HG03342 (cell line): ENCODE results near the gene PCDH9.
"Not testable (repeated sequence)": the region's sequence is repeated elsewhere in the genome, so short reads cannot be mapped to it uniquely, and the experiment has no call there.

Experiments
- ATAC-seq: cut with Tn5 transposase; IDR thresholded peaks from one replicate; pipeline ENCODE4 v1.9.1; 2021; ENCODE audit warnings: mild to moderate bottlenecking, moderate library complexity; ENCODE audit not compliant: unreplicated experiment

PCDH9 gene

DNA sequence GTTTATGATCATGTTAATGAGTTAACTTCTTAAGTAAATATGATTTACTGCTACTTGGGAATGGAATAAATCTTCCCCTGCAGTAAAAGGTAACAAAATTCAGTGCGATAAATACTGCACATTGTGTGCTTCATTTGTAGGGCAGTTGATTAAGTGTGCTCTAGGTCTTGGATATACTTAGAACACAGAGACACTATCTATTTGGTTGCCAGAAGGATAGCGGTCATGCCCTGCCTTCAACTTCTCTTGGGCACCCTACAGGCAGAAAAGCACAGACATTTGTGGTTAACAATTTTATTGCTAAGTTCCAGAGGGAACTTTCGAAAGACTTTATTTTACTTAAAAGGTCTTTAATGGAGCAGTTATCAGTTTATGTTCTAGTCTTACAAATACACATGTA is 605.8 kb downstream of the PCDH9 start:
- no peak for ATAC-seq

DNA sequence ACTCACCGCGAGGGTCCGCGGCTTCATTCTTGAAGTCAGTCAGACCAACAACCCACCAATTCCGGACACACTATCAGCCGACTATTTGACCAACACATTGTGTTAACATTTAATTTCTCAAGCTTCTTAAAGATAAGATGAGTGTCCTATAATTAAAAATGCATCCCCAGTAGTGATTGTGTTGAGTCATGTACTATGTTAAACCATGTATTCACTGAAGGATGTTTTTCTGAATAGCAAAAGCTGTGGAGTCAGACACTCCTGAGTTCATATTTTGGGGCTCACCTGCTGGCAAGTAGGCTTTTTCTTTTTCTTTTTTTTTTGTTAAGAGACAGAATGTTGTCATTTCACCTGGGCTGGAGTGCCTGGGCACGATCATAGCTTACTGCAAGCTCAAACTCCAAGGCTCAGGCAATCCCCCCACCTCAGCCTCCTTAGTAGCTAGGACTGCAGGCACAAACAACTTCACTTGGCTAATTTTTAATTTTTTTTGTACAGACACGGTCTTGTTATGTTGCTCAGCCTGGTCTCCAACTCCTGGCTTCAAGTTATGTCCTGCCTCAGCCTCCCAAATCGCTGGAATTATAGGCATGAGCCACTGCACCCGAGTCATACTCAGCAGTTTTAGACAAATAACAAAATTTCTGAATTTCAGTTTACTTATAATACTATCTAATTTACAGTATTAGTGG is 606.9 kb downstream of the PCDH9 start:
- no peak for ATAC-seq

DNA sequence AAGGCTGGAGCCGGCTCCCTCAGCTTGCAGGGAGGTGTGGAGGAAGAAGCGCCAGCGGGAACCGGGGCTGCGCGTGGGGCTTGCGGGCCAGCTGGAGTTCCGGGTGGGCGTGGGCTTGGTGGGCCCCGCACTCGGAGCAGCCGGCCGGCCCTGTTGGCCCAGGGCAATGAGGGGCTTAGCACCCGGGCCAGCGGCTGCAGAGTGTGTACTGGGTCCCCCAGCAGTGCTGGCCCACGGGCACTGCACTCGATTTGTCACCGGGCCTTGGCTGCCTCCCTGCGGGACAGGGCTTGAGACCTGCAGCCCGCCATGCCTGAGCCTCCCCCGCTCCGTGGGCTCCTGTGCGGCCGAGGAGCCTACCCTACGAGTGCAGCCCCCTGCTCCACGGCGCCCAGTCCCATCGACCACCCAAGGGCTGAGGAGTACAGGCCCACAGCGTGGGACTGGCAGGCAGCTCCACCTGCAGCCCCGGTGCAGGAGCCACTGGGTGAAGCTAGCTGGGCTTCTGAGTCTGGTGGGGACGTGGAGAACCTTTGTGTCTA is 608.2 kb downstream of the PCDH9 start:
- not testable (repeated sequence) for ATAC-seq

DNA sequence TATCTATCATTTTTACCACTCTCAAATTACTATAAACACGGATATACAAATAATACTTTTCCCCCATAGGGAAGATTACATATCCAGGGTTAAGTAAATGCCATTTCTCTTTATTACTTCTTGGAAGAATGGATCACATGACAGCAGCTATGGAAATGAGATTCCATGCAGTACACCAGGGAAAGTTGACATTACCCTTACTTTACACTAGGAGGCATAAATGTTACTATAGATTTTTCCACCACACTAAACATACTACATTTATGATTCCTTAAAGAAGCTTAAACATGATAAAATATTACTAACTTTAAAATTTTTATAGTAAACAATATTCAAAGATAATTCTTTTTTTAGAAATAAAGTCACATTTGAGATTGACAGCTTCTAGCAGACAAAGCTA is 611.4 kb downstream of the PCDH9 start:
- no peak for ATAC-seq

DNA sequence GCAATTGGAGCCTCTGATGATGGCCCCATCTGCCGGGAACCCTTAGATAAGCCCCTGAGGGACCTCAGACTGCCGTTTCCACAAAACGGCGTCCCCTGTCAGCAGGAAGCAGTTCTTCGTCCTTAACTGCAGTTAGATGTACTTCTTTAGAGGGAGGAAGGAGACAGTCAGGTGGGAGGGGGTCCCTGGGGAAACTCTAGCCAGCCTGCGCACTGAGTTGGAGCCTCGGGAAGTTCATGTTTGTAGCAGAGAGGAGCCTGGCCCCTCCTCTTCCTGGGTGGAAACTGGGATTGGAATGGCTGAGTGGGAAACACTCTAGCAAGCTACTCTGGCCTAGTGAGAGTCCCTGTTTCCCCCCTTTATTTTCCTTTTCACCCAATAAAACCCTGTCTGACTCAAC is 612.4 kb downstream of the PCDH9 start:
- ATAC-seq, result no peak

DNA sequence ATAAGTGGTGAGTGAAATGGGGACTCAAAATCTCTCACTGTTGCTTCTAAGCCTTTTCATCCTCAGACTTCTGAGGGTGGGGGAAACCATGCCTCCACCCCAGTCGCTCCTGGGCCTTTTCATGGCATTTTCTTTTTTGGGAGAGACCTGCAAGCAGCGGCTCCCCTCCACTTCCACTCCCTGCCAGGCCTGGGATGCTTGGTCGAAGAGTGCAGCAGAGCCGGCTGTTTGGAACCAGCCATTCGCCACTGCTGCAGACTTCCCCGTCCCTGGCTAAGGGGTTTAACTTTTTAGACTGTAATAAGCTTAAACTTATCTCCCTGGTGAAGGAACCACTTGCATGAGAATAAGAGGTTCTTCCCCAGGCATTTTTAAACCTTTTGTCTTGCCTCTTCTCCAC is 617.2 kb downstream of the PCDH9 start:
- ATAC-seq, result no peak

DNA sequence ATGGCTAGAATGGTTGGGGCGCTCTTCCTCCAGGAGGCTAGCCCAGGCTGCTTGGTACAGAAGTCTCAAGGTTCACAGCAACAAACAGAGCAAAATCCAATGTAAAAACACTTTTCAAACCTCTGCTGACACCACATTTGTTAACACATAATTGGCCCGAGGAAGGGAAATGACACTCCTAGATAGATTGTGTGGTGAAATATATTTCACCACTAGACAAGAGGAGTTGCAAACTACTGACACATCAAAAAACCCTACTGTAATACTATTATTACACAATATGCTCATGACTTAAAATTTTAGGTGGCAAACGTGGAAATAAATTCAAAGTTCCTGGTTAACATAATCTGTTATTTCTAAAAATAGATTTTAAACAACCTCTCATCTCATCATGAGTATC is 643.6 kb downstream of the PCDH9 start:
- ATAC-seq, result no peak

DNA sequence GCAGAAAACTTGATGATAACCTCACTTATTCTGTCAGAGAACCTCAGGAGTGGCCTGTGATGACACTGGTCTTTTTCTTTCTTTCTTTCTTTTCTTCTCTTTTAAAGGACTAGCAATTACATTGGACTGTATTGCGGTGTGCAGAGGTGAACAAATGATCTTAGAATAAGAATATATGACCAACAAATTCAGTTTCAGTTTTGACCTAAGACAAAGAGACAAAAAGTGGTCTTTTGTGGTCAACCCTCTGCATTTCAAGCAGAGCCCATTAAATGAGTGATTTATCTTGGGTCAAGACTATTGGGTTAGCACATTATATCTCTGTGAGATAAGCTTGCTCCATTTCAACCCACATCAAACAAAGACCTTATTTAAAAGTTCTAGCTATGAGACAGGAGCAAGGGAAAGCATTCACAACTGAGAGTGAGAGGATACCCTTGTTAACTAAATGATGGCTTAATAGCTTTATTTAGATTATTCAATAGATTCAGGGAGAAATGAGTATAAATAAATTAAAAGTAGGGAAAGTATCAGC is 644.4 kb downstream of the PCDH9 start:
- no peak for ATAC-seq

DNA sequence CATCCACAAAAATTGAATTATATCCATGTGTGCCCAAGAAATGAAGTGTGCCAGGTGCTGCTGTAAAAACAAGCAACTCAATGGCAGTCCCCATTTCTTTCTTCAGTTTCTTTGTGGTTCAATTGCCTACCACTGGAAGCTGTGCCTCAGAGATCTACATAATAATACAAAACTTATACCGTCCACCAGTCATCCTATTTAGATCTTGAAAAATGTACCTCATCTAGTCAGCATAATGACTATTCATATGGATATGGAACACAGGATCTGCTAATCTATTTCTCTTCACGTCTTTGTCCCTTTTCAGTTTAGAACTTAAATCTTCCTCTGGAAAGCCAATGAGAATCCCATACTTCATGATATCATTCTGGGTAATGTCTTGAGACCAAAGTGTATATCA is 648.5 kb downstream of the PCDH9 start:
- no peak for ATAC-seq

DNA sequence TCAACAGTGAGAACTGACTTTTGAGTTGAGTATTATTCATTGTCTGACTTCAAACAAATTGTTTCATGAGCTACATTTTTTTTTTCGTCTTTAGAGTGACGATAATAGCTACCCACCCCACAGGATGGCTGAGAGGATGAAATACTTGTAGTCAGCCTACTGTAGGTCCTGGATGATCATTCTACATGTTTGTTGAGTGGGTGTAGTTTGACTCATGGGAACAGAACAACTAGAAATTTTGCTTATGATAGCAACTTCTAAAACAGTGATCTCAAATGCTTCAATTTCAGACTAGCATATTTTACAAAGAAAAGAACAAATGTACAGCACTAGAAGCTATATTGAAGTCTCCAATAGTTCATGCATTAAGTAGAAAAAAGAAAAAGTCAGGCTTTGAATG is 651.8 kb downstream of the PCDH9 start:
- ATAC-seq, result no peak

DNA sequence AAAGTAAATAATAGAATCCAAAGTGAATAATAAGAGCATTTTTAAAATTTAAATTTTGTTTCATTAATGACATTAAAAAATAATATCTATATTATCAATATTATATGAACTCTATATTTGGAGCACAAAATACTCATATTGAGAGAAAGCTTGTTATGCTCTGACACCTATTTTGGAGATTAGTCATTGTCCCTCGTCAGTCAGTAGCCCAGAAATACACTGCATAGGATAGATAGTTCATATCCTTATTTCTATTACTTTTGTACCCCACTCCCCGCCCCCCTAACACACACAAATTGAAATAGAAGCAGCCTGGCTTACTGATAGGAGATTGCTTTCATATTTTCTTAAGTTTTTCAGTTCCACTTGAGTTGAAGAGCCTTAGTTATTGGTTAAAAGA is 652.8 kb downstream of the PCDH9 start:
- ATAC-seq, result no peak

DNA sequence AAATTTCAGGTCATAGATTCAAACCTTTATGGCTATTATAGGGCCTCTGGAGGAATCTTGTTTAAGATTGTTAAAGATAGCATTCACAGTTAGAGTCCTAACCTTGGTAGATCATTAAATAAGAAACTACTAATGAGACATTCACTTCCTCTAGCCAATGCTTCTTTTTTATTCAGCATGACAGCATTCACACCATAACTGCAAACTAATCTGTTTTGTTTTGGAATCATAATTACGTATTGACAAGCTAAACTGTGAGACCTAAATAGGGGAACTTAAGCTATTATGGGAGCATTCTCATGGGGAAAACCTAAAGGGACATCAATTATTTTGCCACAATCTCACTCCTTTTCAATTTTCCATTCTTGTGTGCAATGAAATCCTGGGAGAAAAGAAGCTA is 653.8 kb downstream of the PCDH9 start:
- no peak for ATAC-seq

DNA sequence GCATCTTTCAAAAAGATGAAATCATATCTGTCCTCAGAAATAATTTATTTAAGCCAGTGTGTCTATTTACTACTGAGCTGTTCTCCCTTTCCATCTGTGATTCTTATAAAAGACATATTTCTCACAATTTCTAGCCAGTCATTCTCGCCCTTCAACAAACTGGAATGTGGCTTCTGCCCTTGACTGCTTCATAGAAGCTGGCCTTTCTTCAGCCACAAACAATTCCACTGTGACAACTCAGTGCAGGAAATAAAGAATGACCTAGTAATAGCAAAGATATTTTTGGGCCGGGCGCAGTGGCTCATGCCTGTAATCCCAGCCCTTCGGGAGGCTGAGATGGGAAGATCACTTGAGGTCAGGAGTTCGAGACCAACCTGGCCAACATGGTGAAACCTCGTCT is 655.5 kb downstream of the PCDH9 start:
- no peak for ATAC-seq

DNA sequence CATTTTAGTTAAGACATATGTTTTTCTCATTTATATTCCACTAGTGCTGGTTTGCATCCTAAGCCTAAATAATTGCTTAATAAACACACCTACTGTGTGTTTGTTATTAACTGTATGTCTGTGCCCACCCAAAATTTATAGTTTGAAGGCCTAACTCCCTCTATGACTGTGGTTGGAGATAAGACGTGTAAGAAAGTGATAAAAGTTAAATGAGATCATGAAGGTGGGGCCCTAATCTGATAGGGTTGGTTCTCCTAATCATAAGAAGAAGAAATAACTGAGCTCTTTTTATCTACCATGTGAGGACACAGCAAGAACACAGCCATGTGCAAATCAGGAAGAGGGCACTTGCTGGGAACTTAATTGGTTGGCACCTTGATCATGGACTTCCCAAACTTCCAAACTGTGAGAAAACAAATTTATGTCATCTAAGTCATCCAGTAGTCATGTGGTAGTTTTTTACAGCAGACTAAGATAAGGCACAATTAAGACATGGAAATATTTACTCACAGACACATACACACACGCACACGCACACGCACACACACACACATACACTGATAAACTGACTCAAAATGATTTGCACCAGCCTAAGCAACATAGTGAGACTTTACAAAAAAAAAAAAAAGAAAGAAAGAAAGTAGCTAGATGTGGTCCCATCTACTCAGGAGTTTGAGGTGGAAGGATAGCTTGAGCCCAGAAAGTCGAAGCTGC is 662.1 kb downstream of the PCDH9 start:
- no peak for ATAC-seq

DNA sequence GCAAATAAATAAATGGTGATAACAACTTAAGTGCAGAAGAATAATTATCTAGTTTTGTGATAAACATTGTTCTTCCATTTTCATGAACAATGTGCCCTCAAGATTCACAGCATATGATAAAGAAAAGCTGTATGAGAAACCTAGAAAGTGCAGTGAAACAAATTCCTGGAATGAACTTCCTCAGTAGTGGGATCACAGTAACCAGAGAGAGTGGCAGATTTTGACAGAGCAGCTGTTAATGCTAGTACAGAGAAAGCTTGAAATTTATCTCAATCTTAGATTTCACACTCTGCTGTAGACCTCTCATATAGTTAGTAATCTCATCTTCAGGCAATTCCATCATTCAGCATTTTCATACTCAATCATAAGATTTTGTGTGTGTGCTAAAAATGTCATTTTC is 664.9 kb downstream of the PCDH9 start:
- no peak for ATAC-seq

DNA sequence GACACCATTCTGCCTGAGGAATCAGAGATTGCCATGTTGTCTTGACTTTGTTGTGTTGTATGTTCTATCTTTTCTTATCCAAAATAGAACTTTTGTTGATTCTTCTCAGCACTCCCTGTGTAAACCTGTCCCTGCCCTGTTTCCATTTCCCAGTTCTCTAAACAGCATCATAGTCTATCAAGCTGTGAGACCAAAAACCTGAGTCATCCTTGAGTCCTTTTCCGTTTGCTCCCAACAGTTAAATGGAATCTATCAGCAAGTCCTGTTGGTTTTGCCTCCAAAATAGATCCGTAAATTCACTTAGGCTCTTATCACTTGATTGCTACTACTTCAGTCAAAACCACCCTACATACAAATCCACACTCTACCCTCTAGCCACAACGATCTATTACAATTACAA is 667.1 kb downstream of the PCDH9 start:
- ATAC-seq, result no peak

DNA sequence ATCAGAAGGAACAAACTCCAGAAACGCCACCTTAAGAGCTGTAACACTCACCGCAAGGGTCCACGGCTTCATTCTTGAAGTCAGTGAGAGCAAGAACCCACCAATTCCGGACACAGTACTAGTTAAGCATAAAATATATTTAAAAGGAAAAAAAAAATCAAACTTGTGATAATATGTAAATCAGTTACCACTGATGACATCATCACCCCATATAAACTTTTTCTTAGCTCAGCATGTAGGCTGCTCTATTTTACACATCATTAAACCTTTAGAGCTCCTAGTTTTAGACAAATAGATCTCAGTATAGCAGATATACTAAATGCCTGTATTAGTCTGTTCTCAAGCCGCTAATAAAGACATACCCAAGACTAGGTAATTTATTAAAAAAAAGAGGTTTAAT is 668.1 kb downstream of the PCDH9 start:
- no peak for ATAC-seq

DNA sequence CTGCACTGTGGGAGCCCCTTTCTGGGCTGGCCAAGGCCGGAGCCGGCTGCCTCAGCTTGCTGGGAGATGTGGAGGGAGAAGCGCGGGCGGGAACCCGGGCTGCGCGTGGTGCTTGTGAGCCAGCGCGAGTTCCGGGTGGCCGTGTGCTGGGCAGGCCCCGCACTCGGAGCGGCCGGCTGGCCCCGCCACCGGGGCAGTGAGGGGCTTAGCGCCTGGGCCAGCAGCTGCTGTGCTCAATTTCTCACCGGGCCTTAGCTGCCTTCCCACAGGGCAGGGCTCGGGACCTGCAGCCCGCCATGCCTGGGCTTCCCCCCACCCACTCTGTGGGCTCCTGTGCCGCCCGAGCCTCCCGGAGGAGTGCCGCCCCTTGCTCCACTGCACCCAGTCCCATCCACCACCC is 669.1 kb downstream of the PCDH9 start:
- ATAC-seq, result no peak

DNA sequence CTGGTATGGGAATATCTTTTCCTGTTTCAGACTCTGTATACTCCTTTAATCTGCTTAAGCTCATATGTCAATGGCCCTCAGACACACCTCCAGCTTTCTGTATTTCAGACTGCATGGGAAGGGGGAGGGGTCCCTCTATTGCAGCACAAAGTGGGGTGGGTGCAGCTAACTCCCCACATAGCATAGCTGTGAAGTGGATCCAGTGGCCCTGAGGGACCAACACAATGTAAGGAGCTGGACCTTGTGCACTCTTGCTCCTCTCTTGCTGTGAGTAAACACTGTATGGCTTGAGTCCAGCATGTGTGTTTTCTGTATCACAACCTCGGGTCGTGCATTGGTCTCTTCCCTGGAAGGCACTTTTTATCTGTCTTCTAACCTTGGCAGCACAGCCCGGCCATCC is 669.9 kb downstream of the PCDH9 start:
- ATAC-seq, result no peak

DNA sequence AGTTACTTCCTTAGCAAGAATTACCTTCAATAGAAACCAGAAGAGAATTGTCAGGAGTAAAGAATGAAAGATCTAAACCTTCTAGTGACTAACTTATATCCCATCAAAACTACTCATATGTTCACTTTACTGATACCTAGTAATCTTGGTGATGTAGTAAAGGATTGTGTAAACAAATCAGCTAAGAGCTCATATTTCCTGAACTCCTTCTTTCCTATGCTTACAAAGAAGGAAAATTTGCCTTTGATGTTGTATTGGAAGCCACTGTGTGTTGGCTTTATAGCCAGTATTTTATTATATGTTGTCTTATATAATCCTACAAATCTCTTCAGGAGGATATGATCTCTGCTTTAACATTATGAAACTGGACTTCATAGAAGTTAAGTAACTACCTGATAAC is 671.0 kb downstream of the PCDH9 start:
- no peak for ATAC-seq

DNA sequence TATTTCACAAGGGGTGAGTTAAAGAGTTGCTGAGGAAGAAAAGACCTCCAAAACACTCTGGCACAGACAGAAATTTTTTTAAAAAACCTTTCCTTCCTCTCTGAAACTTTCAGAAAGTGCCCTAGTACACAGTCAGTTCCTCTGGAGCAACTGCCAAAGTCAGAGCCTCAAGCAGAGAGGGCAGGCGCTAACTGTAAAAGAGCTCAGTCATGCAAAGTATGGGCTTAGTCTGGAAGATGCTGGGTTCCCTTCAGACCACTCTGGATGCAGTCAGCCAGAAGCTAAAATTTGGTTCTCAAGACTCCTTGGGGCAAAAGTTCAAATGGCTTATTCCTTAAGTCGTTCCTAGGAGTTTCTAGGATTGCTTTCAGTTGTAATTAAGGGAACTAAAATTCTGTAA is 671.6 kb downstream of the PCDH9 start:
- no peak for ATAC-seq

DNA sequence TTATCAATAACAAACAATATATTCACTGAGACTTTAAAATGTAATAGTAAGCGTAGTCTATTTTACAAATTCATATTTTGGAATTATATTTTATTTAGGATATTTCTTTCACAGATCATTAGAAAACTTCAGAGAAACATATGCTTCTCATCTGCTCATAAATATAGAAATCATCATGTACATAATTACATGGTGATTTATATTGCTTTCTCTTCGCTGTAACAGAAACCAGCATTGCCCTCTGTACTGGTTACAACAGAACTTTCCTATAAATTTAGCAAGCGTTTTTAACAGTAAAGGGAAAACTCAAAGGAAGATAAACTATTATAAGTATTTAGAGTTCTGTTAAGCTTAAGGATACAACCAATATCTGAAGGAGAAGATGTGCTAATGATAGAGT is 672.8 kb downstream of the PCDH9 start:
- no peak for ATAC-seq
